Measurements from ENCODE around the gene STMN3. TPM values are rescaled to one million over a fixed set of nuclear protein-coding genes. Genes with fewer than 3 reads are reported as not detected.

Gene STMN3
- total and polyA plus RNA-seq, 4 donors, result 0.42 to 2.9 (median 0.91) TPM

DNA sequence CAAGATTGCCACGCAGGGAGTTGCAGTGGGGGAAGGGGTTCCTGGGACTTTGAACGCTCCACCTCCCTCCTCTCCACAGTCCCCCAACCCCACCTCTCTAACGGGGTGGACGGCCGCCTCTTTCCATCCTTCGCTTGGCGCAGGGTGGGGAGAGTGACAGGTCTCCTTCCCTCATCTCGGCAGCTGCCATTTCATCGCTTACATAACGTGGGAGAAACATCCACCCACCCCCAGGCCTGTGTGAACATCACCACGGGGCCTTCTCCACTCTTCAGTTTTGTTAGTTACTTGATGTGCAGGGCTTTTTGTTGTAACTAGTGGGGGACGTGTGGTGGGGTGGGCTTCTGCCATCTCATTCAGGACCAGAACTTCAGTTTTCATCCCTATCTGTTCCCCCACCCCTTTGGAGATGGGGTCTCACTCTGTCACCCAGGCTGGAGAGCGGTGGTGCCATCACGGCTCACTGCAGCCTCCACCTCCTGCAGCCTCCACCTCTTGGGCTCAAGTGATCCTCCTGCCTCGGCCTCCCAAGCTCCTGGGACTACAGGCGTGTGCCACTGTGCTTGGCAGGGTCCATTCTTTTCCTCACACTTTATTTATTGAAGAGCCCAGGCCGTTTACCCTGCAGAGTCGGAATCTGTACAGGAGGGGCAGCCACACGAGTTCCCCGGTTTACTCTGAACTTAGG, 22.6 kb upstream of the STMN3 start:
- Histone ChIP-seq H3K27me3 (ENCODE audit: control insufficient read depth in 4 of 4, insufficient read depth in 4 of 4, low read length in 3 of 4) (no peaks in the 10 kb centered on the region), H3K27ac (ENCODE audit: low read depth in 1 of 2, low read length in 2 of 2) (no peak overlapping the region), H3K4me3 (ENCODE audit: low read depth in 1 of 3, low read length in 3 of 3) (no peak overlapping the region), H3K36me3 (ENCODE audit: control insufficient read depth in 4 of 4, insufficient read depth in 3 of 4, low read depth in 1 of 4, low read length in 3 of 4) (peaks cover 0 to 37% (median 10%) of the 10 kb centered on the region in 4 donors), H3K4me1 (ENCODE audit: control insufficient read depth in 4 of 4, insufficient read depth in 4 of 4, low read length in 3 of 4) (no peaks in the 10 kb centered on the region), H3K9me3 (ENCODE audit: control insufficient read depth in 4 of 4, low read length in 3 of 4) (no peaks in the 10 kb centered on the region), H3K9ac (ENCODE audit: low read depth in 1 of 2, low read length in 2 of 2) (no peak overlapping the region)
- no peak for DNase-seq (ENCODE audit: low spot score)
- TF ChIP-seq, protein P1, sequence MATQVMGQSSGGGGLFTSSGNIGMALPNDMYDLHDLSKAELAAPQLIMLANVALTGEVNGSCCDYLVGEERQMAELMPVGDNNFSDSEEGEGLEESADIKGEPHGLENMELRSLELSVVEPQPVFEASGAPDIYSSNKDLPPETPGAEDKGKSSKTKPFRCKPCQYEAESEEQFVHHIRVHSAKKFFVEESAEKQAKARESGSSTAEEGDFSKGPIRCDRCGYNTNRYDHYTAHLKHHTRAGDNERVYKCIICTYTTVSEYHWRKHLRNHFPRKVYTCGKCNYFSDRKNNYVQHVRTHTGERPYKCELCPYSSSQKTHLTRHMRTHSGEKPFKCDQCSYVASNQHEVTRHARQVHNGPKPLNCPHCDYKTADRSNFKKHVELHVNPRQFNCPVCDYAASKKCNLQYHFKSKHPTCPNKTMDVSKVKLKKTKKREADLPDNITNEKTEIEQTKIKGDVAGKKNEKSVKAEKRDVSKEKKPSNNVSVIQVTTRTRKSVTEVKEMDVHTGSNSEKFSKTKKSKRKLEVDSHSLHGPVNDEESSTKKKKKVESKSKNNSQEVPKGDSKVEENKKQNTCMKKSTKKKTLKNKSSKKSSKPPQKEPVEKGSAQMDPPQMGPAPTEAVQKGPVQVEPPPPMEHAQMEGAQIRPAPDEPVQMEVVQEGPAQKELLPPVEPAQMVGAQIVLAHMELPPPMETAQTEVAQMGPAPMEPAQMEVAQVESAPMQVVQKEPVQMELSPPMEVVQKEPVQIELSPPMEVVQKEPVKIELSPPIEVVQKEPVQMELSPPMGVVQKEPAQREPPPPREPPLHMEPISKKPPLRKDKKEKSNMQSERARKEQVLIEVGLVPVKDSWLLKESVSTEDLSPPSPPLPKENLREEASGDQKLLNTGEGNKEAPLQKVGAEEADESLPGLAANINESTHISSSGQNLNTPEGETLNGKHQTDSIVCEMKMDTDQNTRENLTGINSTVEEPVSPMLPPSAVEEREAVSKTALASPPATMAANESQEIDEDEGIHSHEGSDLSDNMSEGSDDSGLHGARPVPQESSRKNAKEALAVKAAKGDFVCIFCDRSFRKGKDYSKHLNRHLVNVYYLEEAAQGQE (IDR thresholded peaks at IDR 0.05), result no peak
- TF ChIP-seq GABPA (IDR thresholded peaks at IDR 0.05 in 1 of 2, conservative IDR thresholded peaks at IDR 0.05 in 1 of 2) (no peak), JUND (IDR thresholded peaks at IDR 0.05) (no peak), RXRA (IDR thresholded peaks at IDR 0.05) (no peak), NR2F2 (IDR thresholded peaks at IDR 0.05) (no peak), HNF4A (conservative IDR thresholded peaks at IDR 0.05) (no peak), HNF4G (IDR thresholded peaks at IDR 0.05) (no peak), EGR1 (IDR thresholded peaks at IDR 0.05; ENCODE audit: low read depth in 2 of 2) (no peak), SP1 (IDR thresholded peaks at IDR 0.05) (no peak), TAF1 (conservative IDR thresholded peaks at IDR 0.05) (no peak)
- TF ChIP-seq, protein P2, sequence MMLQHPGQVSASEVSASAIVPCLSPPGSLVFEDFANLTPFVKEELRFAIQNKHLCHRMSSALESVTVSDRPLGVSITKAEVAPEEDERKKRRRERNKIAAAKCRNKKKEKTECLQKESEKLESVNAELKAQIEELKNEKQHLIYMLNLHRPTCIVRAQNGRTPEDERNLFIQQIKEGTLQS (IDR thresholded peaks at IDR 0.05), result no peak
- TF ChIP-seq, protein P3, sequence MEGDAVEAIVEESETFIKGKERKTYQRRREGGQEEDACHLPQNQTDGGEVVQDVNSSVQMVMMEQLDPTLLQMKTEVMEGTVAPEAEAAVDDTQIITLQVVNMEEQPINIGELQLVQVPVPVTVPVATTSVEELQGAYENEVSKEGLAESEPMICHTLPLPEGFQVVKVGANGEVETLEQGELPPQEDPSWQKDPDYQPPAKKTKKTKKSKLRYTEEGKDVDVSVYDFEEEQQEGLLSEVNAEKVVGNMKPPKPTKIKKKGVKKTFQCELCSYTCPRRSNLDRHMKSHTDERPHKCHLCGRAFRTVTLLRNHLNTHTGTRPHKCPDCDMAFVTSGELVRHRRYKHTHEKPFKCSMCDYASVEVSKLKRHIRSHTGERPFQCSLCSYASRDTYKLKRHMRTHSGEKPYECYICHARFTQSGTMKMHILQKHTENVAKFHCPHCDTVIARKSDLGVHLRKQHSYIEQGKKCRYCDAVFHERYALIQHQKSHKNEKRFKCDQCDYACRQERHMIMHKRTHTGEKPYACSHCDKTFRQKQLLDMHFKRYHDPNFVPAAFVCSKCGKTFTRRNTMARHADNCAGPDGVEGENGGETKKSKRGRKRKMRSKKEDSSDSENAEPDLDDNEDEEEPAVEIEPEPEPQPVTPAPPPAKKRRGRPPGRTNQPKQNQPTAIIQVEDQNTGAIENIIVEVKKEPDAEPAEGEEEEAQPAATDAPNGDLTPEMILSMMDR (IDR thresholded peaks at IDR 0.05; ENCODE audit: low read depth, low read length, missing input control), result no peak
- TF ChIP-seq, protein P4, sequence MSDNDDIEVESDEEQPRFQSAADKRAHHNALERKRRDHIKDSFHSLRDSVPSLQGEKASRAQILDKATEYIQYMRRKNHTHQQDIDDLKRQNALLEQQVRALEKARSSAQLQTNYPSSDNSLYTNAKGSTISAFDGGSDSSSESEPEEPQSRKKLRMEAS (IDR thresholded peaks at IDR 0.05), result no peak
- 96% methylated on average over 20 of the region's 20 CpGs for WGBS

DNA sequence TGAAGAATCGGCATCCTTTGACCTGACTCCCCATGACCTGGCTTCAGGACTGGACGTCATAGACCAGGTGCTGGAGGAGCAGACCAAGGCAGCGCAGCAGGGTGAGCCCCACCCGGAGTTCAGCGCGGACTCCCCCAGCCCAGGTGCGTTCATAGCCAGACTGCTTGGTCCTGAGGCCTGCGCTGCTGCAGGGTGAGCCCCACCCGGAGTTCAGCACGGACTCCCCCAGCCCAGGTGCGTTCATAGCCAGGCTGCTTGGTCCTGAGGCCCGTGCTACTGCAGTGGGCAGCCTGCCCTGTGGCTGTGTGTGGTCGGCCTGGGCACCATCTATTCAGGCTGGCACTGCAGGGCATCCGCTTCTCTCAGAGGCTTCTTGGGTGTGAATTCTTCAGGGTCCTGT, 20.7 kb upstream of the STMN3 start:
- H3K36me3 ChIP-seq (ENCODE audit: control insufficient read depth in 4 of 4, insufficient read depth in 3 of 4, low read depth in 1 of 4, low read length in 3 of 4), result peaks cover 0 to 35% (median 10%) of the 10 kb centered on the region in 4 donors
- H3K9me3 ChIP-seq (ENCODE audit: control insufficient read depth in 4 of 4, low read length in 3 of 4), result no peaks in the 10 kb centered on the region
- H3K4me1 ChIP-seq (ENCODE audit: control insufficient read depth in 4 of 4, insufficient read depth in 4 of 4, low read length in 3 of 4), result no peaks in the 10 kb centered on the region
- no peaks in the 10 kb centered on the region for H3K27me3 ChIP-seq (ENCODE audit: control insufficient read depth in 4 of 4, insufficient read depth in 4 of 4, low read length in 3 of 4)
- DNase-seq (ENCODE audit: low spot score), result no peak
- WGBS, result 97% methylated on average over 14 of the region's 14 CpGs
- H3K27ac ChIP-seq (ENCODE audit: low read depth in 1 of 2, low read length in 2 of 2), result no peak overlapping the region
- H3K9ac ChIP-seq (ENCODE audit: low read depth in 1 of 2, low read length in 2 of 2), result no peak overlapping the region
- H3K4me3 ChIP-seq (ENCODE audit: low read depth in 1 of 3, low read length in 3 of 3), result no peak overlapping the region
- TF ChIP-seq, protein P3 (IDR thresholded peaks at IDR 0.05; ENCODE audit: low read depth, low read length, missing input control), result no peak
- no peak for TF ChIP-seq GABPA (IDR thresholded peaks at IDR 0.05 in 1 of 2, conservative IDR thresholded peaks at IDR 0.05 in 1 of 2)
- no peak for TF ChIP-seq HNF4A (conservative IDR thresholded peaks at IDR 0.05)
- no peak for TF ChIP-seq YY1 (IDR thresholded peaks at IDR 0.05)
- no peak for TF ChIP-seq RXRA (IDR thresholded peaks at IDR 0.05)
- TF ChIP-seq, protein P2 (IDR thresholded peaks at IDR 0.05), result no peak
- no peak for TF ChIP-seq RAD21 (IDR thresholded peaks at IDR 0.05)
- TF ChIP-seq FOXA2 (IDR thresholded peaks at IDR 0.05), result no peak
- TF ChIP-seq, protein P4 (IDR thresholded peaks at IDR 0.05), result no peak
- TF ChIP-seq, protein P1 (IDR thresholded peaks at IDR 0.05), result no peak
